Anterior cingulate cortex (tissue), 58 donors: ENCODE data around the gene TAOK2.
"Not testable (repeated sequence)": the region's sequence is repeated elsewhere in the genome, so short reads cannot be mapped to it uniquely, and the experiment has no call there.

Experiments
- DNase-seq, 58 donors: peaks; one replicate each; lab custom pipeline; 2025; lab: John Stamatoyannopoulos, UW

Gene TAOK2

GRCh38 chr16:29973384-29974246 lies at the start of gene TAOK2:
TSS of gene TAOK2 (plus strand) at chr16:29973868. CDS start at chr16:29977773, 3,905 bp downstream.
- DNase-seq: peak; percentile 73 to 100 (median 99)

DNA sequence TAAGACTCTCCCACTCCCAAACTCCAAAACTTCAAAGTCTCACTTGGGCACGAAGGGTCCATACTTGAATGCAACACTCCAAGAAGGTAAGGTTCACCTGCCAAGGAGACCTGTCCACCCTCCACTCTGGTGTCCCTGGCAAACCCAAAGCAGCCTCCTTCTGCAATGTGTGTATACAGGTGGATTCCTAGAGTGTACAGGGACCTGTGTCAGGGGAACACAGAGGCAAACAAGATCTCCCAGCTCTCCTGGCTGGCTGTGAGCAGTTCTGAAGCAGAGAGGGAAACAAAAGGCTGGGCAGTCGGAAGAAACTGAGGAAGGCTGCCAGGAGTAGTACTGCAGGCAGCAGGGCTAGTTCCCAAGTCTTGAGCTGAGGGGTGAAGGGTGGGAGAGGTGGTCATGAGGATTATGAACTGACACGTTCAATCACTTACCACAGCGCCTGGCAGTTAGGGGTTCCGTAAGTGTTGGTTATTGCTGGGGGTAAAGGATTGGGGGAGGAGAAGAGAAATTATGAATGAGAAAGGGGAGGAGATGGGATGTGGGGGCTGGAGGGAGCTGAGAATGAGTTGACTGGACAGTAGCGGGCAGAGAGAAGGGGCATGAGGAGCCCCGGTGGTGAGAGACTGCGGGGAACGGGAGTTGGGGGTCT lies 48.4 kb upstream of the TAOK2 start:
- peak in 13 of 58 donors; percentile 11 to 61 (median 31) for DNase-seq

- DNase-seq: peak in 57 of 58 donors; percentile 48 to 95 (median 84)
Measured at GRCh38 chr16:29925781-29926710, 47.6 kb upstream of the TAOK2 start, which contains the start of gene KCTD13. TSS of gene KCTD13 (minus strand) at chr16:29926226. CDS start at chr16:29926033, 193 bp downstream.

DNA sequence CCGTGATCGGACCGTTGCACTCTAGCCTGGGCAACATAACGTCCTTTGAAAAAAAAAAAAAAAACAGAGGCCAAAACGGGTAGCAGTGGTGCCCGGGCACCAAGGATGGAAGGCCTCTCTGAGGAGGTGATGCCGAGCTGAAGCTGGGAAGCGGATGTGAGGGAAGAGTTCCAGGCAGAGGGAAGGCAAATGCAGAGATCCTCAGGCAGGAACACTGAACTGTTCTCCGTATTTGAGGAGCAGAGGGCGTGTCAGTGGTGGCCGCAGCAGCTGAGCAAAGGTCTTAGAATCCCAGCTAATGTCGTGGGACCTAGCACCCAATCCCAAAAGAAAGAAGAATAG lies 47.0 kb upstream of the TAOK2 start:
- DNase-seq: peak in 9 of 58 donors; percentile 32 to 66 (median 56)

- DNase-seq: peak in 33 of 58 donors; percentile 8 to 75 (median 38)
Measured at GRCh38 chr16:29927070-29927905, 46.4 kb upstream of the TAOK2 start.

DNA sequence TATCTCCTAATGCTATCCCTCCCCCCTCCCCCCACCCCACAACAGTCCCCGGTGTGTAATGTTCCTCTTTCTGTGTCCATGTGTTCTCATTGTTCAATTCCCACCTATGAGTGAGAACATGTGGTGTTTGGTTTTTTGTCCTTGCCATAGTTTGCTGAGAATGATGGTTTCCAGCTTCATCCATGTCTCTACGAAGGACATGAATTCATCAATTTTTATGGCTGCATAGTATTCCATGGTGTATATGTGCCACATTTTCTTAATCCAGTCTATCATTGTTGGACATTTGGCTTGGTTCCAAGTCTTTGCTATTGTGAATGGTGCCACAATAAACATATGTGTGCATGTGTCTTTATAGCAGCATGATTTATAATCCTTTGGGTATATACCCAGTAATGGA lies 41.9 kb upstream of the TAOK2 start:
- not testable (repeated sequence) for DNase-seq

DNA sequence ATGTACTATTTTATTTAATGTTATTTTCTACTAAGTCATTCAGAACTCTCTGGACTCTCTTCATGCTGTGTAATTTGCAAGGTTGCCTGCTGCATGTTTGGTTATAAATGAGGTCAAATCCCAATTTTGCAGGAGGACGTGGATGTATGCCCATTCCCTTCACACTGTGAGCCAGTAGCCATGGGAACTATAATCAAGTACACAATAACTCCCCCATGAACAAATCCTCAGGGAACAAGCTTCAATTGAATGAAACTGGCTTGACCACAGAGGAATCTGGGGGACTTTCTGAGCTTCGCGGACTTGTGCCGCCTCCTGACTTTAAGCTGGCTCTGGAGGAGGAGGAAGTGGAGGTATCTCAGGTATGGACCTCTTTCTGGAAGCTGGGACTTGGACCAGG lies 33.0 kb upstream of the TAOK2 start:
- peak in 9 of 58 donors; percentile 0 to 44 (median 6) for DNase-seq

GRCh38 chr16:29943846-29944799 lies 29.5 kb upstream of the TAOK2 start:
- peak in 1 of 58 donors; percentile 49 for DNase-seq

DNA sequence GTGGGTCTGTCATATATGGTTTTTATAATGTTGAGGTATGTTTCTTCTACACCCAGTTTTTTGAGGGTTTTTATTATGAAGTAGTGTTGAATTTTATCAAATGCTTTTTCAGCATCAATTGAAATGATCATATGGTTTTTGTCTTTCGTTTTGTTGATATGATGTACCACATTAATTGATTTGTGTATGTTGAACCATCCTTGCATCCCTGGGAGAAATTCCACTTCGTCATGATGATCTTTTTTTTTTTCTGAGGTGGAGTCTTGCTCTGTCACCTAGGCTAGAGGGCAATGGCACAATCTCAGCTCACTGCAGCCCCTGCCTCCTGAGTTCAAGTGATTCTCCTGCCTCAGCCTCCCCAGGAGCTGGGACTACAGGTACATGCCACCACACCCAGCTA lies 25.8 kb upstream of the TAOK2 start:
- no peak for DNase-seq

- no peak for DNase-seq
Measured at GRCh38 chr16:29950806-29951461, 22.7 kb upstream of the TAOK2 start.

GRCh38 chr16:29951625-29952365 lies 21.9 kb upstream of the TAOK2 start:
- no peak for DNase-seq

GRCh38 chr16:29958756-29959155 lies 14.9 kb upstream of the TAOK2 start:
- DNase-seq: no peak

DNA sequence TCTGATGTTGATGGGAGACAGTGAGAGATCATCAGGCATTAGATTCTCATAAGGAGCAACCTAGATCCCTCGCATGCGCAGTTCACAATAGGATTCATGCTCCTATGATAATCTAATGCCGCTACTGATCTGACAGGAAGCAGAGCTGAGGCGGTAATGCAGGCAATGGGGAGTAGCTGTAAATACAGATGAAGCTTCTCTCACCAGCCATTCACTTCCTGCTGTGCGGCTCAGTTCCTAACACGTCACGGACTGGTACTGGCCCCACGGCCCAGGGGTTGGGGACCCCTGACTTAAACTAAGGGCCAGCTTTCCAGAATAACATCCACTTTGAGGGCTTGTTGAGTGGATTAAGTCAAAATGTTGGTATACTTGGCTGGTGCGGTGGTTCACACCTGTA lies 14.4 kb upstream of the TAOK2 start:
- DNase-seq: no peak

- not testable (repeated sequence) for DNase-seq
Measured at GRCh38 chr16:29959821-29960220, 13.8 kb upstream of the TAOK2 start.

GRCh38 chr16:29961127-29961478 lies 12.6 kb upstream of the TAOK2 start:
- no peak for DNase-seq

DNA sequence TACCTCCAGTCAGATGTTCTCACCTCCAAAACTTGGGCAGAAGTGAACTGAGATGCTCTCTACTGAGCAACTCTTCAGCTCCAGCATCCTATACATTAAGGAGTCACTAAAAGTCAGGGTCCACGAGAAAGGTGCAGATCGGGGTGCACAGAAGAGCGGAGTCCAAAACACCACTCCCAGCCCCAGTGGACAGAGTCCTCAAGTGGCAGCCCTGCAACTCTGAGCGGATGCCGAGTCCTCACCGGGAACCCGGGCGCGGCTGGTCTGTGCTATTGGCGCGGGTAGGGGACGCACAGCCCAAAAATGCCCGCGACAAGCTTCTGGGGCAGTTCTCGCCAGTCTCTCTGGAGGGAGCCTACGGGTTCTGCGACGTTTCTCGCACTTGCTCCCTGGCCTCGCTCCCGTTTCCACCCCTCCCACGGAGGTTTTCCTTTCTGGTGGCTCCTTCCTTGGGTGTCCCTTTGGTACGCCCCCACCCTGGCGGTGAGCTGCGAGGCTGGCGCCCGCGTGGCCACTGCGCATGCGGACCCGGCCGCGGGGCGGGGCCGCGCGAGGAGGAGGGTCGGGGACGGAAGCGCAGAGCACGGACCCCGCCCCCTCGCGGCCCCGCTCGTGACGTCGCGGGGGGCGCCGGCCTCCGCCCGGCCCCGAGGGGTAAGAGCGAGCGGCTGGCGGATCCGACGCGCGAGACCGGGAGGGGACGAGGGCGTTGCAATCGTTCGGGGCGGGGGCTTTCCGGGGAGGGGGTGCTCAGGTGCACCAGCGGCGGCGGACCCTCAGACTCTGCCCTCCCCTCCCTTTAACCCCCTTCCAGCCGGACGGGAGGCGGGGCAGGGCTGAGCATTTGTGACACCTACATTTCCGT lies 12.0 kb upstream of the TAOK2 start, which contains the start of gene TMEM219:
Gene TMEM219, plus strand, starts transcription at position 601 of the 865 bp plus-strand sequence. CDS start 1,065 bp downstream, outside the sequence.
- peak; percentile 44 to 95 (median 88) for DNase-seq
